GM21619 (cell line): Measurements from ENCODE around the gene DIS3L2.
"Not testable (repeated sequence)": the region's sequence is repeated elsewhere in the genome, so short reads cannot be mapped to it uniquely, and the experiment has no call there.

ENCODE experiments used
- ATAC-seq: cut with Tn5 transposase; IDR thresholded peaks from one replicate; pipeline ENCODE4 v1.9.1; 2021; ENCODE audit not compliant: unreplicated experiment

DIS3L2 gene

GRCh38 chr2:232318169-232318855 is 356.8 kb downstream of the DIS3L2 start:
- no peak for ATAC-seq

GRCh38 chr2:232319067-232319802 is 357.7 kb downstream of the DIS3L2 start:
- no peak for ATAC-seq

GRCh38 chr2:232319803-232320442 is 358.4 kb downstream of the DIS3L2 start:
- no peak for ATAC-seq

- no peak for ATAC-seq
These were observed 358.9 kb downstream of the DIS3L2 start for GRCh38 chr2:232320443-232320803.

GRCh38 chr2:232321156-232321816 is 359.8 kb downstream of the DIS3L2 start:
- ATAC-seq = no peak

- ATAC-seq = no peak
These were observed 360.5 kb downstream of the DIS3L2 start for GRCh38 chr2:232321817-232322559.

GRCh38 chr2:232322560-232323327 is 361.2 kb downstream of the DIS3L2 start:
- no peak for ATAC-seq

- ATAC-seq = no peak
These were observed 361.8 kb downstream of the DIS3L2 start for GRCh38 chr2:232323328-232323650.

GRCh38 chr2:232323967-232324366 is 362.5 kb downstream of the DIS3L2 start:
- ATAC-seq = not testable (repeated sequence)

- no peak for ATAC-seq
These were observed 363.3 kb downstream of the DIS3L2 start for GRCh38 chr2:232324778-232325177.

GRCh38 chr2:232325324-232326273 is 364.1 kb downstream of the DIS3L2 start:
- peak; percentile 41 for ATAC-seq

- not testable (repeated sequence) for ATAC-seq
These were observed 365.0 kb downstream of the DIS3L2 start for GRCh38 chr2:232326274-232327104.

- peak; percentile 51 for ATAC-seq
These were observed 365.9 kb downstream of the DIS3L2 start for GRCh38 chr2:232327105-232328031.

GRCh38 chr2:232328032-232328422 is 366.5 kb downstream of the DIS3L2 start:
- ATAC-seq = peak; percentile 33

- no peak for ATAC-seq
These were observed 367.3 kb downstream of the DIS3L2 start for GRCh38 chr2:232328516-232329460.

GRCh38 chr2:232329716-232330067 is 368.2 kb downstream of the DIS3L2 start:
- ATAC-seq = no peak
